Measurements from ENCODE around the gene IGF2. TPM values are rescaled to one million over a fixed set of nuclear protein-coding genes. Genes with fewer than 3 reads are reported as not detected.

Gene IGF2
- total and polyA plus RNA-seq, 10 of the 15 experiments (the other 5 are each of a cell fraction or from before 2014, with no cell fraction given) = 0.41 TPM; not detected in 9

DNA sequence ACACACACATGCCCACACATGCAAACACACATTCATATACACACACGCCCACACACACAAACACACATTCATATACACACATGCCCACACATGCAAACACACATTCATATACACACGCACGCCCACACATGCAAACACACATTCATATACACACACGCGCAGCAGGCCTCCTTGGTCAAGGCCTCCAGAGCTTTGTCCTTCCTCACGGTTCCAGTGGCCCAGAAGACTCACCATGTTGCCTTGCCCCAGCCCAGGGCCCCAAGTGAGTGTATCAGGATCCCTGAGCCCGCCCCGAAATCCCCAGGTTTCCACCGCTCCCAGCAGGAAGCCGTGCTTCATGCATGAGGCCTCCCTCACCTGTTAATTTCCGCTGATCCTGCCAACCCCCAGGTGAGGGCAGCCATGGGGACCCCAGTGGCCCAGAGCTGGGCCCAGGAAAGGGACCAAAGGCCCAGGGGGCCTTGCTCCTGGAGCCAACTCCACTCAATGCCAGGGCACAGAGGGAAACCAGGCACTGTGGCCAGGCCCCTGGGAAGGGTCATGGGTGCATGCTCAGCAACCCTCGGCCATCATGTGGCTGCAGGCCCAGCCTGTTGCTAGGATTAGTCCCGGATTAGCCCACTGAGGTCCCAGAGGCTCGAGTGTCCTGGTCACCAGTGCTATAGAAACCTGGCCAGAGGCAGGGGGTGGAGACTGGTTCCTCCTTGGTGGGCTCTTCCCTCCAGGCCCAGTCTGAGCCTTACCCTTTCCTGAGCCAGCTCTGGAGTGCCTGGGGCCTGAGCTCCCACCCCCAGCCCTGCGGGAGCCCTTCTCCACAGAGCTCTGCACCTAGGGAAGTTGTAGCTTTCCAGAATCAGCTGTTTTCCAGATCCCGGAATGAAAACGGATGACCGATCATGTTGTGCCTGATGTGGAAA, 34.4 kb downstream of the IGF2 start:
- Histone ChIP-seq H3K9ac (ENCODE audit: control insufficient read depth, insufficient read depth, low read length) (no peak overlapping the region), H3K4me3 (no peak overlapping the region), H3K4me2 (ENCODE audit: control insufficient read depth, insufficient read depth) (no peak overlapping the region), H3K27me3 (replicated peaks in 1 of 2; ENCODE audit: control insufficient read depth in 2 of 2, insufficient read depth in 2 of 2, low read length in 1 of 2) (no peaks in the 10 kb centered on the region; a peak in 1 of 4 replicates), H4K20me1 (ENCODE audit: control insufficient read depth, insufficient read depth) (no peaks in the 10 kb centered on the region; the same call in 1 of the 2 replicates), H2AFZ (ENCODE audit: control insufficient read depth, low read depth, low read length) (no peak overlapping the region), H3K79me2 (ENCODE audit: control insufficient read depth, insufficient read depth, low read length) (no peaks in the 10 kb centered on the region), H3K9me3 (replicated peaks; ENCODE audit: control insufficient read depth, insufficient read depth, low read length) (no peaks in the 10 kb centered on the region), H3K27ac (ENCODE audit: control insufficient read depth, insufficient read depth) (no peak overlapping the region), H3K4me1 (ENCODE audit: control insufficient read depth, insufficient read depth, low read length) (no peaks in the 10 kb centered on the region), H3K36me3 (ENCODE audit: control insufficient read depth in 2 of 2, insufficient read depth in 2 of 2, low read length in 1 of 2) (no peaks in the 10 kb centered on the region)
- TF ChIP-seq, protein P1, sequence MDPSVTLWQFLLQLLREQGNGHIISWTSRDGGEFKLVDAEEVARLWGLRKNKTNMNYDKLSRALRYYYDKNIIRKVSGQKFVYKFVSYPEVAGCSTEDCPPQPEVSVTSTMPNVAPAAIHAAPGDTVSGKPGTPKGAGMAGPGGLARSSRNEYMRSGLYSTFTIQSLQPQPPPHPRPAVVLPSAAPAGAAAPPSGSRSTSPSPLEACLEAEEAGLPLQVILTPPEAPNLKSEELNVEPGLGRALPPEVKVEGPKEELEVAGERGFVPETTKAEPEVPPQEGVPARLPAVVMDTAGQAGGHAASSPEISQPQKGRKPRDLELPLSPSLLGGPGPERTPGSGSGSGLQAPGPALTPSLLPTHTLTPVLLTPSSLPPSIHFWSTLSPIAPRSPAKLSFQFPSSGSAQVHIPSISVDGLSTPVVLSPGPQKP (IDR thresholded peaks at IDR 0.05; ENCODE audit: low read depth, low read length) = no peak
- 0 out of 3 replicates have a peak, but pooled peaks of 1 of the 2 experiments have one; percentile 31 for TF ChIP-seq EGR1 (IDR thresholded peaks at IDR 0.05; ENCODE audit: borderline replicate concordance in 1 of 2, low read depth in 2 of 2, low read length in 2 of 2)
- 49% methylated on average over 18 of the region's 18 CpGs for WGBS (ENCODE audit: insufficient coverage, insufficient replicate concordance, low lambda C conversion rate, missing lambda C conversion rate)
- DNase-seq (ENCODE audit: low read depth, low spot score) = no peak
- ChIA-PET RAD21 (ENCODE audit: unreplicated experiment) (no interaction called here), SMC1A (ENCODE audit: uncharacterized antibody, unreplicated experiment) (no interaction called here), POLR2A (no interaction called here), CTCF (no interaction called here)
- intact Hi-C loops (cut with micrococcal nuclease; ENCODE audit: unreplicated experiment) = no loop called here
- no TSS peak for BruUV-seq (replicated peaks)
- FAIRE-seq = no peak
- in situ Hi-C loops (cut with MboI) = no loop called here
- no peak for ATAC-seq

Measured in GM12878 (cell line).